GM23338 (cell line): ENCODE results near the gene LYL1. TPM values are rescaled to one million over a fixed set of nuclear protein-coding genes. Genes with fewer than 3 reads are reported as not detected.

ENCODE experiments used
- CREB1 ChIP-seq: fragments of 250-450 bp; sonication (Bioruptor Pico); IDR thresholded peaks from 2 replicates; pipeline ENCODE4 v1.5.0; 2020; ENCODE audit warnings: low read depth, mild to moderate bottlenecking, moderate library complexity
- EZH2phosphoT487 ChIP-seq: fragments of 200-600 bp; sonication (generic); IDR thresholded peaks from one replicate; pipeline ENCODE4 v1.8.1; 2018; ENCODE audit warnings: antibody characterized with exemption; ENCODE audit not compliant: unreplicated experiment
- JUNB ChIP-seq: IDR thresholded peaks from one replicate; pipeline ENCODE4 v1.6.1; 2016; ENCODE audit warnings: antibody characterized with exemption; ENCODE audit not compliant: unreplicated experiment
- NANOG ChIP-seq: IDR thresholded peaks from 2 replicates; pipeline ENCODE4 v1.6.1; 2016; ENCODE audit warnings: antibody characterized with exemption, borderline replicate concordance
- STAT1 ChIP-seq: IDR thresholded peaks from one replicate; pipeline ENCODE4 v1.6.1; 2016; ENCODE audit warnings: antibody characterized with exemption; ENCODE audit not compliant: unreplicated experiment
- polyA plus RNA-seq: library from polyadenylated mRNA; unstranded; fragments of >200 nt; fragmentation: Nextera tagmentation; extraction: Ambion mirVana; gene quantifications from 2 replicates; pipeline ENCODE4 v1.2.1, GENCODE V29; 2016
- total RNA-seq: library from RNA; depleted of rRNA; stranded (reverse); fragments of >200 nt; shearing (Covaris generic); gene quantifications from 2 replicates; pipeline ENCODE4 v1.2.3, GENCODE V29; 2014
- TF ChIP-seq, protein P1 (sequence below): fragments of 250-450 bp; sonication (Bioruptor Pico); IDR thresholded peaks from 2 replicates; pipeline ENCODE4 v1.5.0; 2020; ENCODE audit warnings: mild to moderate bottlenecking, moderate library complexity
- TF ChIP-seq, protein P2 (sequence below), 2 experiments: fragments of 200-600 bp in 1 of 2; sonication (generic) in 1 of 2; conservative IDR thresholded peaks; 2 replicates each; pipeline versions ENCODE4 v1.5.1 to v1.6.1; 2016 to 2017; ENCODE audit warnings: antibody characterized with exemption in 2 of 2, low read depth in 2 of 2, mild to moderate bottlenecking in 2 of 2, moderate library complexity in 1 of 2
- TF ChIP-seq, protein P3 (sequence below): IDR thresholded peaks from one replicate; pipeline ENCODE4 v1.6.1; 2018; ENCODE audit warnings: antibody characterized with exemption; ENCODE audit not compliant: unreplicated experiment

The LYL1 gene
- total and polyA plus RNA-seq, 2 experiments from 2014 or later: 1.2 to 2.2 TPM

DNA sequence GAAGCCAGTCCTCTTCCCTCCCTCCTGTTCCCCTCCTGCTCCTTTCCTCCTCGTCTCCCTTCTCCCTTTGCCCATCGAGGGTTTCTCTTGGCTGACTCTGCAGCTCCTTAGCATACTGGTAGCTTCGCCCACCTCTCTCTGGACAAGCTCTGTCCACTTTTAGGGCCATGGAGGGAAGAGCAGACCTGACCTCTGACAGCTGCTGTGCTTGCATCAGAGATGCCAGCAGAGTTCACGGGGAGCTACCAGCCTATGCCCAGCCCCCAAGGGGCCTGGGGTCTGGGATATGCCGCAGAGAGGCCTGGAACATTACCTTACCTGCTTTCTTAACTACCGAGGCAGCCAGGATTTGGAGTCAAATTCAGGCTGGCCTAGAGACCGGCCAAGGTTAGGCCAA, 19.7 kb downstream of the LYL1 start (continued):
- TF ChIP-seq, protein P1, sequence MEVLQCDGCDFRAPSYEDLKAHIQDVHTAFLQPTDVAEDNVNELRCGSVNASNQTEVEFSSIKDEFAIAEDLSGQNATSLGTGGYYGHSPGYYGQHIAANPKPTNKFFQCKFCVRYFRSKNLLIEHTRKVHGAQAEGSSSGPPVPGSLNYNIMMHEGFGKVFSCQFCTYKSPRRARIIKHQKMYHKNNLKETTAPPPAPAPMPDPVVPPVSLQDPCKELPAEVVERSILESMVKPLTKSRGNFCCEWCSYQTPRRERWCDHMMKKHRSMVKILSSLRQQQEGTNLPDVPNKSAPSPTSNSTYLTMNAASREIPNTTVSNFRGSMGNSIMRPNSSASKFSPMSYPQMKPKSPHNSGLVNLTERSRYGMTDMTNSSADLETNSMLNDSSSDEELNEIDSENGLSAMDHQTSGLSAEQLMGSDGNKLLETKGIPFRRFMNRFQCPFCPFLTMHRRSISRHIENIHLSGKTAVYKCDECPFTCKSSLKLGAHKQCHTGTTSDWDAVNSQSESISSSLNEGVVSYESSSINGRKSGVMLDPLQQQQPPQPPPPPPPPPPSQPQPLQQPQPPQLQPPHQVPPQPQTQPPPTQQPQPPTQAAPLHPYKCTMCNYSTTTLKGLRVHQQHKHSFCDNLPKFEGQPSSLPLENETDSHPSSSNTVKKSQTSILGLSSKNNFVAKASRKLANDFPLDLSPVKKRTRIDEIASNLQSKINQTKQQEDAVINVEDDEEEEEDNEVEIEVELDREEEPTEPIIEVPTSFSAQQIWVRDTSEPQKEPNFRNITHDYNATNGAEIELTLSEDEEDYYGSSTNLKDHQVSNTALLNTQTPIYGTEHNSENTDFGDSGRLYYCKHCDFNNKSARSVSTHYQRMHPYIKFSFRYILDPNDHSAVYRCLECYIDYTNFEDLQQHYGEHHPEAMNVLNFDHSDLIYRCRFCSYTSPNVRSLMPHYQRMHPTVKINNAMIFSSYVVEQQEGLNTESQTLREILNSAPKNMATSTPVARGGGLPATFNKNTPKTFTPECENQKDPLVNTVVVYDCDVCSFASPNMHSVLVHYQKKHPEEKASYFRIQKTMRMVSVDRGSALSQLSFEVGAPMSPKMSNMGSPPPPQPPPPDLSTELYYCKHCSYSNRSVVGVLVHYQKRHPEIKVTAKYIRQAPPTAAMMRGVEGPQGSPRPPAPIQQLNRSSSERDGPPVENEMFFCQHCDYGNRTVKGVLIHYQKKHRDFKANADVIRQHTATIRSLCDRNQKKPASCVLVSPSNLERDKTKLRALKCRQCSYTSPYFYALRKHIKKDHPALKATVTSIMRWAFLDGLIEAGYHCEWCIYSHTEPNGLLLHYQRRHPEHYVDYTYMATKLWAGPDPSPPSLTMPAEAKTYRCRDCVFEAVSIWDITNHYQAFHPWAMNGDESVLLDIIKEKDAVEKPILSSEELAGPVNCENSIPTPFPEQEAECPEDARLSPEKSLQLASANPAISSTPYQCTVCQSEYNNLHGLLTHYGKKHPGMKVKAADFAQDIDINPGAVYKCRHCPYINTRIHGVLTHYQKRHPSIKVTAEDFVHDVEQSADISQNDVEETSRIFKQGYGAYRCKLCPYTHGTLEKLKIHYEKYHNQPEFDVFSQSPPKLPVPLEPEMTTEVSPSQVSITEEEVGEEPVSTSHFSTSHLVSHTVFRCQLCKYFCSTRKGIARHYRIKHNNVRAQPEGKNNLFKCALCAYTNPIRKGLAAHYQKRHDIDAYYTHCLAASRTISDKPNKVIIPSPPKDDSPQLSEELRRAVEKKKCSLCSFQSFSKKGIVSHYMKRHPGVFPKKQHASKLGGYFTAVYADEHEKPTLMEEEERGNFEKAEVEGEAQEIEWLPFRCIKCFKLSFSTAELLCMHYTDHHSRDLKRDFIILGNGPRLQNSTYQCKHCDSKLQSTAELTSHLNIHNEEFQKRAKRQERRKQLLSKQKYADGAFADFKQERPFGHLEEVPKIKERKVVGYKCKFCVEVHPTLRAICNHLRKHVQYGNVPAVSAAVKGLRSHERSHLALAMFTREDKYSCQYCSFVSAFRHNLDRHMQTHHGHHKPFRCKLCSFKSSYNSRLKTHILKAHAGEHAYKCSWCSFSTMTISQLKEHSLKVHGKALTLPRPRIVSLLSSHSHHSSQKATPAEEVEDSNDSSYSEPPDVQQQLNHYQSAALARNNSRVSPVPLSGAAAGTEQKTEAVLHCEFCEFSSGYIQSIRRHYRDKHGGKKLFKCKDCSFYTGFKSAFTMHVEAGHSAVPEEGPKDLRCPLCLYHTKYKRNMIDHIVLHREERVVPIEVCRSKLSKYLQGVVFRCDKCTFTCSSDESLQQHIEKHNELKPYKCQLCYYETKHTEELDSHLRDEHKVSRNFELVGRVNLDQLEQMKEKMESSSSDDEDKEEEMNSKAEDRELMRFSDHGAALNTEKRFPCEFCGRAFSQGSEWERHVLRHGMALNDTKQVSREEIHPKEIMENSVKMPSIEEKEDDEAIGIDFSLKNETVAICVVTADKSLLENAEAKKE (CRISPR knock-in tag): no peak
- TF ChIP-seq EZH2phosphoT487 (no peak), STAT1 (no peak), JUNB (no peak), NANOG (no peak), CREB1 (CRISPR knock-in tag) (no peak)
- TF ChIP-seq, protein P2, sequence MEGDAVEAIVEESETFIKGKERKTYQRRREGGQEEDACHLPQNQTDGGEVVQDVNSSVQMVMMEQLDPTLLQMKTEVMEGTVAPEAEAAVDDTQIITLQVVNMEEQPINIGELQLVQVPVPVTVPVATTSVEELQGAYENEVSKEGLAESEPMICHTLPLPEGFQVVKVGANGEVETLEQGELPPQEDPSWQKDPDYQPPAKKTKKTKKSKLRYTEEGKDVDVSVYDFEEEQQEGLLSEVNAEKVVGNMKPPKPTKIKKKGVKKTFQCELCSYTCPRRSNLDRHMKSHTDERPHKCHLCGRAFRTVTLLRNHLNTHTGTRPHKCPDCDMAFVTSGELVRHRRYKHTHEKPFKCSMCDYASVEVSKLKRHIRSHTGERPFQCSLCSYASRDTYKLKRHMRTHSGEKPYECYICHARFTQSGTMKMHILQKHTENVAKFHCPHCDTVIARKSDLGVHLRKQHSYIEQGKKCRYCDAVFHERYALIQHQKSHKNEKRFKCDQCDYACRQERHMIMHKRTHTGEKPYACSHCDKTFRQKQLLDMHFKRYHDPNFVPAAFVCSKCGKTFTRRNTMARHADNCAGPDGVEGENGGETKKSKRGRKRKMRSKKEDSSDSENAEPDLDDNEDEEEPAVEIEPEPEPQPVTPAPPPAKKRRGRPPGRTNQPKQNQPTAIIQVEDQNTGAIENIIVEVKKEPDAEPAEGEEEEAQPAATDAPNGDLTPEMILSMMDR (conservative IDR thresholded peaks at IDR 0.05; ENCODE audit: low read depth in 2 of 2): no peak
- TF ChIP-seq, protein P3, sequence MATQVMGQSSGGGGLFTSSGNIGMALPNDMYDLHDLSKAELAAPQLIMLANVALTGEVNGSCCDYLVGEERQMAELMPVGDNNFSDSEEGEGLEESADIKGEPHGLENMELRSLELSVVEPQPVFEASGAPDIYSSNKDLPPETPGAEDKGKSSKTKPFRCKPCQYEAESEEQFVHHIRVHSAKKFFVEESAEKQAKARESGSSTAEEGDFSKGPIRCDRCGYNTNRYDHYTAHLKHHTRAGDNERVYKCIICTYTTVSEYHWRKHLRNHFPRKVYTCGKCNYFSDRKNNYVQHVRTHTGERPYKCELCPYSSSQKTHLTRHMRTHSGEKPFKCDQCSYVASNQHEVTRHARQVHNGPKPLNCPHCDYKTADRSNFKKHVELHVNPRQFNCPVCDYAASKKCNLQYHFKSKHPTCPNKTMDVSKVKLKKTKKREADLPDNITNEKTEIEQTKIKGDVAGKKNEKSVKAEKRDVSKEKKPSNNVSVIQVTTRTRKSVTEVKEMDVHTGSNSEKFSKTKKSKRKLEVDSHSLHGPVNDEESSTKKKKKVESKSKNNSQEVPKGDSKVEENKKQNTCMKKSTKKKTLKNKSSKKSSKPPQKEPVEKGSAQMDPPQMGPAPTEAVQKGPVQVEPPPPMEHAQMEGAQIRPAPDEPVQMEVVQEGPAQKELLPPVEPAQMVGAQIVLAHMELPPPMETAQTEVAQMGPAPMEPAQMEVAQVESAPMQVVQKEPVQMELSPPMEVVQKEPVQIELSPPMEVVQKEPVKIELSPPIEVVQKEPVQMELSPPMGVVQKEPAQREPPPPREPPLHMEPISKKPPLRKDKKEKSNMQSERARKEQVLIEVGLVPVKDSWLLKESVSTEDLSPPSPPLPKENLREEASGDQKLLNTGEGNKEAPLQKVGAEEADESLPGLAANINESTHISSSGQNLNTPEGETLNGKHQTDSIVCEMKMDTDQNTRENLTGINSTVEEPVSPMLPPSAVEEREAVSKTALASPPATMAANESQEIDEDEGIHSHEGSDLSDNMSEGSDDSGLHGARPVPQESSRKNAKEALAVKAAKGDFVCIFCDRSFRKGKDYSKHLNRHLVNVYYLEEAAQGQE: no peak
